ENCODE results near the gene OR10G3.
"Not testable (repeated sequence)": the region's sequence is repeated elsewhere in the genome, so short reads cannot be mapped to it uniquely, and the experiment has no call there.

OR10G3 gene

GRCh38 chr14:21579976-21580375 lies at the start of gene OR10G3:
TSS of gene OR10G3 (minus strand) at chr14:21580076. CDS start at chr14:21570744, 9,332 bp downstream.
- no peak for TF ChIP-seq CTCF (IDR thresholded peaks at IDR 0.05; ENCODE audit: borderline replicate concordance, insufficient read depth, low read depth, low read length)
- H3K4me3 ChIP-seq (ENCODE audit: low read depth, low read length): no peak within 1 kb of the TSS

- no peak overlapping the region for H3K4me3 ChIP-seq (ENCODE audit: low read depth, low read length)
- no peak for TF ChIP-seq CTCF (IDR thresholded peaks at IDR 0.05; ENCODE audit: borderline replicate concordance, insufficient read depth, low read depth, low read length)
These were observed 46.8 kb upstream of the OR10G3 start for GRCh38 chr14:21626491-21627230.

GRCh38 chr14:21617614-21618013 lies 37.7 kb upstream of the OR10G3 start:
- no peak for TF ChIP-seq CTCF (IDR thresholded peaks at IDR 0.05; ENCODE audit: borderline replicate concordance, insufficient read depth, low read depth, low read length)
- no peak overlapping the region for H3K4me3 ChIP-seq (ENCODE audit: low read depth, low read length)

- no peak for TF ChIP-seq CTCF (IDR thresholded peaks at IDR 0.05; ENCODE audit: borderline replicate concordance, insufficient read depth, low read depth, low read length)
- H3K4me3 ChIP-seq (ENCODE audit: low read depth, low read length): no peak overlapping the region
These were observed 34.4 kb upstream of the OR10G3 start for GRCh38 chr14:21614240-21614639.

- no peak for TF ChIP-seq CTCF (IDR thresholded peaks at IDR 0.05; ENCODE audit: borderline replicate concordance, insufficient read depth, low read depth, low read length)
- H3K4me3 ChIP-seq (ENCODE audit: low read depth, low read length): no peak overlapping the region
These were observed 32.4 kb upstream of the OR10G3 start for GRCh38 chr14:21612324-21612723.

GRCh38 chr14:21602181-21602580 lies 22.3 kb upstream of the OR10G3 start:
- not testable (repeated sequence) for H3K4me3 ChIP-seq (ENCODE audit: low read depth, low read length)

GRCh38 chr14:21589317-21589716 lies 9.4 kb upstream of the OR10G3 start:
- no peak overlapping the region for H3K4me3 ChIP-seq (ENCODE audit: low read depth, low read length)
- TF ChIP-seq CTCF (IDR thresholded peaks at IDR 0.05; ENCODE audit: borderline replicate concordance, insufficient read depth, low read depth, low read length): no peak

Data from GM12875 (cell line).